WTC11 (cell line): ENCODE data around the gene EGLN1.

Experiments
- NFE2L1 ChIP-seq: sonication (generic); formaldehyde crosslinking; IDR thresholded peaks from 2 replicates; pipeline ENCODE4 v1.8.1; 2023; ENCODE audit warnings: missing genetic modification reagents
- TF ChIP-seq, protein P1 (sequence below): fragments of 200-600 bp; IDR thresholded peaks from 2 replicates; pipeline ENCODE4 v1.8.0; 2022; ENCODE audit warnings: antibody characterized with exemption
- TF ChIP-seq, protein P2 (sequence below): fragments of 250-450 bp; sonication (Bioruptor Pico); IDR thresholded peaks from 2 replicates; pipeline ENCODE4 v1.9.0; 2021; ENCODE audit warnings: mild to moderate bottlenecking, borderline replicate concordance
- TF ChIP-seq, protein P3 (sequence below): sonication (generic); formaldehyde crosslinking; IDR thresholded peaks from 2 replicates; pipeline ENCODE4 v1.8.1; 2022; ENCODE audit warnings: missing genetic modification reagents, borderline replicate concordance
- TF ChIP-seq, protein P4 (sequence below): sonication (generic); formaldehyde crosslinking; IDR thresholded peaks from 2 replicates; pipeline ENCODE4 v1.8.0; 2022; ENCODE audit warnings: mild to moderate bottlenecking, missing genetic modification reagents

DNA sequence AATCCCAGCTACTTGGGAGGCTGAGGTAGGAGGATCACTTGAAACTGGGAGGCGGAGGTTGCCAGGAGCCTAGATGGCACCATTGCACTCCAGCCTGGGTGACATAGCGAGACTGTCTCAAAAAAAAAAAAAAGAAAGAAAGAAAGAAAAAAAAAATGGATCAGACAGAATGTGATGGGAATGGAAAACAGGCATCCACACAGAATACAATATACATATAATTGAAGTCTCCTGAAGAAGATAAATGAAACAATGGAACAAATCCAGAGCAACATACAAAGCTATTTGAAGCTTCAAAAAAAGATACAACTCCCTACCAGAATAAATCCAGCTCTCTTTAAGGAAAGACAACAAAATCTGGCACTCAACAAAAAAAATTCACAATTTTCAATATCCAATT is 10.9 kb upstream of the EGLN1 start:
- TF ChIP-seq, protein P1, sequence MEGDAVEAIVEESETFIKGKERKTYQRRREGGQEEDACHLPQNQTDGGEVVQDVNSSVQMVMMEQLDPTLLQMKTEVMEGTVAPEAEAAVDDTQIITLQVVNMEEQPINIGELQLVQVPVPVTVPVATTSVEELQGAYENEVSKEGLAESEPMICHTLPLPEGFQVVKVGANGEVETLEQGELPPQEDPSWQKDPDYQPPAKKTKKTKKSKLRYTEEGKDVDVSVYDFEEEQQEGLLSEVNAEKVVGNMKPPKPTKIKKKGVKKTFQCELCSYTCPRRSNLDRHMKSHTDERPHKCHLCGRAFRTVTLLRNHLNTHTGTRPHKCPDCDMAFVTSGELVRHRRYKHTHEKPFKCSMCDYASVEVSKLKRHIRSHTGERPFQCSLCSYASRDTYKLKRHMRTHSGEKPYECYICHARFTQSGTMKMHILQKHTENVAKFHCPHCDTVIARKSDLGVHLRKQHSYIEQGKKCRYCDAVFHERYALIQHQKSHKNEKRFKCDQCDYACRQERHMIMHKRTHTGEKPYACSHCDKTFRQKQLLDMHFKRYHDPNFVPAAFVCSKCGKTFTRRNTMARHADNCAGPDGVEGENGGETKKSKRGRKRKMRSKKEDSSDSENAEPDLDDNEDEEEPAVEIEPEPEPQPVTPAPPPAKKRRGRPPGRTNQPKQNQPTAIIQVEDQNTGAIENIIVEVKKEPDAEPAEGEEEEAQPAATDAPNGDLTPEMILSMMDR = no peak
- TF ChIP-seq NFE2L1 (CRISPR knock-in tag) = no peak
- TF ChIP-seq, protein P2, sequence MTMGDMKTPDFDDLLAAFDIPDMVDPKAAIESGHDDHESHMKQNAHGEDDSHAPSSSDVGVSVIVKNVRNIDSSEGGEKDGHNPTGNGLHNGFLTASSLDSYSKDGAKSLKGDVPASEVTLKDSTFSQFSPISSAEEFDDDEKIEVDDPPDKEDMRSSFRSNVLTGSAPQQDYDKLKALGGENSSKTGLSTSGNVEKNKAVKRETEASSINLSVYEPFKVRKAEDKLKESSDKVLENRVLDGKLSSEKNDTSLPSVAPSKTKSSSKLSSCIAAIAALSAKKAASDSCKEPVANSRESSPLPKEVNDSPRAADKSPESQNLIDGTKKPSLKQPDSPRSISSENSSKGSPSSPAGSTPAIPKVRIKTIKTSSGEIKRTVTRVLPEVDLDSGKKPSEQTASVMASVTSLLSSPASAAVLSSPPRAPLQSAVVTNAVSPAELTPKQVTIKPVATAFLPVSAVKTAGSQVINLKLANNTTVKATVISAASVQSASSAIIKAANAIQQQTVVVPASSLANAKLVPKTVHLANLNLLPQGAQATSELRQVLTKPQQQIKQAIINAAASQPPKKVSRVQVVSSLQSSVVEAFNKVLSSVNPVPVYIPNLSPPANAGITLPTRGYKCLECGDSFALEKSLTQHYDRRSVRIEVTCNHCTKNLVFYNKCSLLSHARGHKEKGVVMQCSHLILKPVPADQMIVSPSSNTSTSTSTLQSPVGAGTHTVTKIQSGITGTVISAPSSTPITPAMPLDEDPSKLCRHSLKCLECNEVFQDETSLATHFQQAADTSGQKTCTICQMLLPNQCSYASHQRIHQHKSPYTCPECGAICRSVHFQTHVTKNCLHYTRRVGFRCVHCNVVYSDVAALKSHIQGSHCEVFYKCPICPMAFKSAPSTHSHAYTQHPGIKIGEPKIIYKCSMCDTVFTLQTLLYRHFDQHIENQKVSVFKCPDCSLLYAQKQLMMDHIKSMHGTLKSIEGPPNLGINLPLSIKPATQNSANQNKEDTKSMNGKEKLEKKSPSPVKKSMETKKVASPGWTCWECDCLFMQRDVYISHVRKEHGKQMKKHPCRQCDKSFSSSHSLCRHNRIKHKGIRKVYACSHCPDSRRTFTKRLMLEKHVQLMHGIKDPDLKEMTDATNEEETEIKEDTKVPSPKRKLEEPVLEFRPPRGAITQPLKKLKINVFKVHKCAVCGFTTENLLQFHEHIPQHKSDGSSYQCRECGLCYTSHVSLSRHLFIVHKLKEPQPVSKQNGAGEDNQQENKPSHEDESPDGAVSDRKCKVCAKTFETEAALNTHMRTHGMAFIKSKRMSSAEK (CRISPR knock-in tag) = no peak
- TF ChIP-seq, protein P3, sequence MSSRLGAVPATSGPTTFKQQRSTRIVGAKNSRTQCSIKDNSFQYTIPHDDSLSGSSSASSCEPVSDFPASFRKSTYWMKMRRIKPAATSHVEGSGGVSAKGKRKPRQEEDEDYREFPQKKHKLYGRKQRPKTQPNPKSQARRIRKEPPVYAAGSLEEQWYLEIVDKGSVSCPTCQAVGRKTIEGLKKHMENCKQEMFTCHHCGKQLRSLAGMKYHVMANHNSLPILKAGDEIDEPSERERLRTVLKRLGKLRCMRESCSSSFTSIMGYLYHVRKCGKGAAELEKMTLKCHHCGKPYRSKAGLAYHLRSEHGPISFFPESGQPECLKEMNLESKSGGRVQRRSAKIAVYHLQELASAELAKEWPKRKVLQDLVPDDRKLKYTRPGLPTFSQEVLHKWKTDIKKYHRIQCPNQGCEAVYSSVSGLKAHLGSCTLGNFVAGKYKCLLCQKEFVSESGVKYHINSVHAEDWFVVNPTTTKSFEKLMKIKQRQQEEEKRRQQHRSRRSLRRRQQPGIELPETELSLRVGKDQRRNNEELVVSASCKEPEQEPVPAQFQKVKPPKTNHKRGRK = no peak
- TF ChIP-seq, protein P4, sequence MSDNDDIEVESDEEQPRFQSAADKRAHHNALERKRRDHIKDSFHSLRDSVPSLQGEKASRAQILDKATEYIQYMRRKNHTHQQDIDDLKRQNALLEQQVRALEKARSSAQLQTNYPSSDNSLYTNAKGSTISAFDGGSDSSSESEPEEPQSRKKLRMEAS (CRISPR knock-in tag) = no peak
